HG03060 (cell line): ENCODE measurements around the gene MTIF3.
"Not testable (repeated sequence)": the region's sequence is repeated elsewhere in the genome, so short reads cannot be mapped to it uniquely, and the experiment has no call there.

ENCODE experiments used
- ATAC-seq: cut with Tn5 transposase; IDR thresholded peaks from one replicate; pipeline ENCODE4 v1.9.1; 2021; ENCODE audit warnings: low read depth, moderate number of reproducible peaks; ENCODE audit not compliant: unreplicated experiment

Gene MTIF3

DNA sequence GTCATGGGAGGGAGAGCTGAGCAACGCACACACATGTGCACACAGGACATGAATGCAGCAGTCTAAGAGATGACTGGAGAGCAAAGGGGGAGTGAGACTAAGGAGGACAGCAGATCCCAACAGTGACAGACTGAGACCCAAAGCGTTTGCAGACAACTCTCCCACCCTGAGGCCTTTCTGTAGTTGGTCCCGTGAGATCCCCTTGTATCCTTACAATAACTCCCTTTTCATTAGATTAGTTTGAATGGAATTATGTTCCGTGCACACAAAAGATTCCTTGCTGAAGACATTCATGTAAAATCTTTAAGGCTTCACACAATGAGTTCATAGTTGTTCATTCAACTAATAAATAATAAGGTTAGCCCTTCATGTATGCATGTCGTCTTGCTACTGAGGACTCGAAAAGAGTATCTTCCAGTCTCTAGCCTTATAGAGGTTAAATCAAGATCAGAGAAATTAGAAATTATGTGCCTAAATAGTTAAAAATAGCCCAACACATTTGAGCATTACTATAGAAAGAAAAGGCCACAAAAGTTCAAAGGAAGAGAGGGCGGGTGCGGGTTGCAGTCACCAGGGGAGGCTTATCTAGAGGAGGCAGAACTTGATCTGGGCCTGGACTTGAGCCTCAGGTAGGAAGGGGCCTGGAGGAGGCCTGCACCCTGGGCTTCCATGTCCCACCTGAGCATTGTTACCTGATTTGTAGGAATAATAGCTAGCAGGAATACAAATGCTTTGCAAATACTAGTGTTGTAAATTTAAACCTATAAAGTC is 29.1 kb downstream of the MTIF3 start:
- no peak for ATAC-seq

DNA sequence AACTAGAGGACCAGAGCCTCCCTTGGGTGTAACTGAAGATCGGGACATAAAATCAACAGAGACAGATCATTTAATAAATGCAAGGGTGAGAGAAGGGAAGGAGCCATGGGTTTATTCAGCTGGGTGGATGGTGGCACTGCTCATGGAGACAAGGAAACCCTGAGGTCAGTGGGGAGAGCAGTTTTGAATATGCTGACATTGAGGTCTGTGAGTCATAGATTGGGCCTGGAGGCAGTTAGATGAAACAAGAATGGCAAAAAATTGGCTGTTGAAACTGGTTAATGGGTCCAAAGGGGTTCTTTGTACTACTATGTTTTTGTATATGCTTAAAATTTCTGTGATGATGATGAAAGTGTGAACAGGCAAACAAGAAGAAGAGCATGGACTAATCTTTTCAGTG is 31.0 kb downstream of the MTIF3 start:
- ATAC-seq = no peak

DNA sequence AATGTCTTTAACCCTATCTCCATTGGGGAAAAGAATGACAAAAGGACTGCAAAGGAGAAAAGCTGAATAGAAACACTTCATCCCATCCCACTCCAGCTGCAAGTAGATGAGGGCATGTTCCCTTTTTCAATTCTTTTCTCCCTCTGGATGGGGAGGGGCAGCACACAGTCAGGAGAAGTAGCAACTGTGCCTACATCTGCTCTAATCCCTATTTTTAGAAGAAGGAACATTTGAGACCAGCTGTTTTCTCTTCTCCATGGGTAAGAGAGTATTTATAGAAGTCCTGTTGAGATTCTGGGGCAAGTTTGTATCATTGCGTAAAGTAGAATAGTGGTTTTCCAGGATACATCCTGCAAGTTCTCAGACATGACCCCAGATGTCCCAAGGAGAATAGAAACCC is 35.2 kb downstream of the MTIF3 start:
- no peak for ATAC-seq

DNA sequence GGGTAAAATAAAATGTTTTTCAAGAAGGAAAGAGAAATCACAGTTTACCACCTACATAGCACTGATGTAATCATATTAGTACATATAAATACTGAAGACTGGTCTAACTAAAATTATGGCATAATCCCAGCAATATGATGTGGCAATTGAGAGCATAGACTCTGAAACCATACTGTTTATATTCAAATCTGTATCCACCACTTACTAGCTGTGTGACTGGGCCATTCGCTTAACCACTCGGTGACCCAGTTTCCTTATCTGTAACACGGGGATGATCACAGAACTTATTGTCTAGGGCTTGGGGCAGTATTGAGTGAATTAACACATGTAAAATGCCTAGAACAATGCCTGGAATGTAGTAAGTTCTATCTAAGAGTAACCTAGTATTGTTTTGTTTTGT is 39.0 kb downstream of the MTIF3 start:
- no peak for ATAC-seq

DNA sequence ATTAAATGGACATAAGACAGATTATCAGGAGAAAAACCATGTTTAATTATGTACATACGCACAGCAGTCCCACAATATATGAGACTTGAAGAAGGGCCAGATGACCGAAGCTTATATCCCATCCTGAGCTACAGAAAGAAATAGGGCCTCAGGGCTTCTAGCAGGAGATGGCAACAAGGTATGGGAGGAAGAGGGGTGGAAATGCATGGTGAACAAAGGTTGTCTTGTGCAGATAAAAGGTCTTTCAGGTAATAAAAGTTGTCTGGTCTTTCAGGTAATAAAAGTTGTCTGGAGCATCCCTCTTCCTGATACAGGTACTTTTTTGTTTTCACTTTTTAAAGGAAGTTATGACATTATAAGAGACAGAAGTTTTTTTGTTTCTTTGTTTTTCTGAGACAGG is 41.4 kb downstream of the MTIF3 start:
- no peak for ATAC-seq

DNA sequence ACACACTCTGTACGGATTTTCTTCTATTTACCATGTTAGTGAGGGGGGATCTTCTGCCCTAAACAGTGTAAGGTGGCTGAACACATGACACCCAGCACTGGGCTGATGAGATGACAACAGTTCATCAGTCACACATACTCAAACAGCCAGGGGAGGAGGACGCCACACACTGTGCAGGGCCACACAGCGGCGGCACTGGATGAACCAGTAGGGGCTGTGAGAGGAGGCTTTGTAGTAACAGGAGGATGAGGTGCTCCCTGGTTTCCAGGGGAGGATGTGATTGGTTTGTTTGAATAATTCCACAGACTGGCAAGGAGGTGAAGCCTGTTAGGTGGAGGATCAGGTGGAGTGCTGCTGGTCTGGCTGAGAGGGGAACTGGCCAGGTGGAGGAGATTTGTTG is 42.3 kb downstream of the MTIF3 start:
- no peak for ATAC-seq

DNA sequence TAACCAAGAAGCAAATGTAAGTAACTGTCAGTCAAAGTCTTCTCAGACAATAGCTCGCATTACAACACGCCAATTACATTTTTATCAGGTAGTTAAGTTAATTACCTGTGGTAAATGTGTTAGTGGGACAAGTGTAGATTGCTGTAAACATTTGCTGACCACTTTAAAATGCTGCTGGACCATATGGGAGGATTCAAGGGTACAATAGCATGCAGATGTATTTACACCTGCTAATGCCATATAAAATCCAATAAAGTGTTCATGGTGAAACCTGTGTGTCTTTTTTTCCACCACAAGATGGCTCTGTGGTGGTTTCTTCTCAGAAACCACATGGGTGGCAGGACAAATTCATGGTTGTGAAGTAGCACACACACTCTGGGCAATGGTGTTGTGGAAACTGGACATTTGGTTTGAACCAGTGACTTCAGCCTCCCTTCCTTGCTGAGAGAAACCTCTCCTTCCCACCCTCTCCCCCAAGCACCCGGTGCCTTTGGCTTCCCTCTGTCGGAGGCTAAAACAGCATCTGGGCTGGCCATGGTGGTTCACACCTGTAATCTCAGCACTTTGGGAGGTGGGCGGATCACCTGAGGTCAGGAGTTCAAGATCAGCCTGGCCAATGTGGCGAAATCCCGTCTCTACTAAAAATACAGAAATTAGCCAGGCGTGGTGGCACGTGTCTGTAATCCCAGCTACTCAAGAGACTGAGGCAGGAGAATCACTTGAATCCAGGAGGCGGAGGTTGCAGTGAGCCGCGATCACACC is 44.0 kb downstream of the MTIF3 start:
- no peak for ATAC-seq

DNA sequence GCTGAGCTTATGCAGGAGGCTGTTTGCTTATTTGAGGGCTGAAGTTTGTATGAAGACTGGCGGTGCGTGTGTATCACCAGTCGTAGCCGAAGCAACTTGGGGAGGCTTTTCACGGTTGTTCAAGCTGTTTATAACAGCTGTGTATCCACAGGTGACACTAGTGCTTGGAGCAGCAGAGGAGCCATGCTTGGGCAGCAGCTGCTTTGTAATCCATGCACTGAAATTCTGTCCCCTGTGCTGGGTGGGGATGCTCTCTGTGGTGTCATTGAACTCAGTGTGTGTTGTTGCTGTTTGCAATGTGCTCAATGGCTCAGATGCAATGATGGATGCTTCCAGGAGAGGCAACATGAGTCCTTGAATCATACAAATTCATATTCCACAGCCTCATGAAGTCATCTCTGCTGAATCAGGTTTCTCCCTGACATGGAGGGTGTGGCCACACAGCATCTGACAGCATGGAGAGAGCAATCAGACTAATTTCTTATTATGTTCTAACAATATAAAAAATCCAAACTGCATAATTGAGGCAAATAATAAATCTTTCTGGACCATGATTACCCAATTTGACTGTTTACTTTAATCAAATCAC is 44.7 kb downstream of the MTIF3 start:
- no peak for ATAC-seq

DNA sequence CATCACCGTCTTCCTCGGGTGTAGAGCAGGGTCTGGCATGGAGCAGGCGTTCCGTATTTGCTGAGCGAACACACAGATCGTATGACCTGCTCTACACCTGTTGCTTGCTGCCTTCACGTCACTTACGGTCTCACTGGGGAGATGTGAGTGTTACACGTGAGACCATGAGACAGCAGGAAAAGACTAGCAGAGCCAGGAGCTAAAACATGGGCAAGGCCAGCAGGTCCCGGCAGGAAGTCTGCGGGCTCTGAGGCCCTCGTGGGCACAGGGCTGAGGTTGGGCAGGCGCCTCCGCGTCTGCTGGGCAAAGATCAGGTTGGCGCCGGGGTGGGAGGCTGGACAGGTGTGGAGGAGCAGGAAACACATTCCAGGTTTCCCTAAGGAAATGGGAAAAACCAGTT is 45.7 kb downstream of the MTIF3 start:
- ATAC-seq = no peak

DNA sequence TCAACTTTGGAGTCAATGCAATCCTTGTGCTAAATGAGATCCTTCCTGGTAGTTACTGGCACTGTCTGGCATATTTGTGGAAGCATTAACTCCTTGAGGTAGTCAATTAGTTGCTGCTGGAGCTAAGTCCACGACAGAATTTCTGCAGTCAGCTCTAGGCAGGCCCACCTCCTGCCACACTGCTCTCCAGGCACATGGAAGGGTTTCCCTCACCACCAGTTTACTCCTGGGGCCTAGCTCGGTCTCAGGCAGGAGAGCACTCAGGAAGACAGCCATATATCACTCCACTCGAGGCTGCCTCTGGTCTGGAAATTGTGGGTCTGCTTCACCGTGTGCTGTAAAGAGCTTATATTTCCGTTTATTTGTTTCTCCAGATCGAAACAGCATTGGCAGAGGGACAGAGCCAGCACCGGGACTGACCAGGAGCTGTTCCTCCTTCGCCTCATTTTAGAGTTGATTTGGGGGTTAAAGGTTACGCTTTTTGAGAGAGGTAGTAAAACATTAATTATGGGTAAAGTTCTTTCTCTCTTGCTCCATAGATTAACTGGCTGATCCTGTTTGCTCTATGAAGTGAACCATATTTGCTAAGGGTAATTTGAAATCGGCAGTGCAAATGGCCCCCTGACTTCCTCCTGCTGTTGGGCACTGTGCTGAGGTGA is 46.5 kb downstream of the MTIF3 start:
- ATAC-seq = no peak

DNA sequence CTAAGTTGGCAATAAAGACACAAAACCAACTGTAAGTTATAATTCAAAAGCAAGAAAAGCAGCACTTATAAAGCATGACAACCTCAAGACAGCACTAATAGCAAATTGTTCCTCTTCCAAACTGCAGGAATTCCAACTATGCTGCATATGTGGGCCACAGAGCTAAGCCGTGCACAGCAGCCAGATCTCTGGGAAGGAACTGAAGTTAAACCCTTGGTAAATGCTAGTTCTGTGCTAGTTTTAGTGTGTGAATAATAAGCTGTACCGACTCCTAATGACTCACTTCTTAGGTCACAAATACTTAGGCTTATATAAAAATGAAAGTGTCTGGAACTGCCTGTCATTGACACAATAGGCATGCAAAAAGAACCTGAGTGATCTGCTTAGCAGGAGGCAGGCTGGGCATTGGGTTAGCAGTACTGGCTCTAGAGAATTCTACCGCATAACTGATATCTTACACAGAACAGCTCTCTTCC is 47.1 kb downstream of the MTIF3 start:
- ATAC-seq = no peak

DNA sequence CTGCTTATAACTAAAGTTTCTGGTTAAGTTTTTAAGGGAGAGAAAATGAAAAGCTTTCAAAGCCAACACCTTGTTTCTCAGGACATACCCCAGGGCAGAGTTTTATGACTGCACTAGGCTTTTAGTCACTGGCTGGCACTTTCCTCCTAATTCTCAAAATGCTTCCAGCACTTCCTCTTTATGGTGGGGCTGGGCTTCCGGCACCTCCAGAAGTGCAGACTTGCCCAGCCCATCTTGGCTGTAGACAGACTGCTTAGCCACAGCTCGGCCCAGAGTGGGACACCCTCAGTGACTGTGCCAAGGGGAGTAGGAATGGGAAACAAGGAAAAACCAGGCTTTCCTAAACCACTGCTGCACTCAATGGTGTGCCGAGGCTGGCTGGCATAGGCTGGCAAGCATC is 49.2 kb downstream of the MTIF3 start:
- no peak for ATAC-seq

DNA sequence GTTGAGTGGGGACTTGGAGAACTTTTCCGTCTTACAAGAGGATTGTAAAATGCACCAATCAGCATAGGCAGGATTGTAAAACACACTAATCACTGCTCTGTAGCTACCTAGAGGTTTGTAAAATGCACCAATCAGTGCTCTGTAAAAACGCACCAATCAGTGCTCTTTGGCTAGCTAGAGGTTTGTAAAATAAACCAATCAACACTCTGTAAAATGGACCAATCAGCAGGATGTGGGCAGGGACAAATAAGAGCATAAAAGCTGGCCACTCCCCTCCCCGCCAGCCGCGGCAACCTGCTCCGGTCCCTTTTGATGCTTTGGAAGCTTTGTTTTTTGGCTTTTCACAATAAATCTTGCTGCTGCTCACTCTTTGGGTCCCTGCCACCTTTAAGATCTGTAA is 50.0 kb downstream of the MTIF3 start:
- ATAC-seq = not testable (repeated sequence)

DNA sequence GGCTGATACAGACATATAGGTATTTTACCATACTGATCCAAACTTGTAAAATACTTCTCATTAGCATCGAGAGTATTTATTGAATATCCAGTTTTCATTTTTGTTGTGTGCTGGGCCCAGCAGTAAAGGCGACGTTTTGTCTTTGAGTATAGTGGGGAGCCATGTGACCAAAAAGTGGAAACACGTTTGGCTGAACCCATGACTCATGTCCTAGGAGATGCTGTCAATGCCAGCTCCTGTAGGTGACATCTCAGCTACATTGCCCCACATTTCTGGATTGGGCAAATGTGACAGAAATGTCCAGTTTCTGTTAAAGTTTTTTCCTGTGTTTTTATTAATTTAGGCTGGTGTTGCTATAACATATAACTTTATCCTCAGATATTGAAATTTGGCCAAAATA is 52.0 kb downstream of the MTIF3 start:
- ATAC-seq = no peak

DNA sequence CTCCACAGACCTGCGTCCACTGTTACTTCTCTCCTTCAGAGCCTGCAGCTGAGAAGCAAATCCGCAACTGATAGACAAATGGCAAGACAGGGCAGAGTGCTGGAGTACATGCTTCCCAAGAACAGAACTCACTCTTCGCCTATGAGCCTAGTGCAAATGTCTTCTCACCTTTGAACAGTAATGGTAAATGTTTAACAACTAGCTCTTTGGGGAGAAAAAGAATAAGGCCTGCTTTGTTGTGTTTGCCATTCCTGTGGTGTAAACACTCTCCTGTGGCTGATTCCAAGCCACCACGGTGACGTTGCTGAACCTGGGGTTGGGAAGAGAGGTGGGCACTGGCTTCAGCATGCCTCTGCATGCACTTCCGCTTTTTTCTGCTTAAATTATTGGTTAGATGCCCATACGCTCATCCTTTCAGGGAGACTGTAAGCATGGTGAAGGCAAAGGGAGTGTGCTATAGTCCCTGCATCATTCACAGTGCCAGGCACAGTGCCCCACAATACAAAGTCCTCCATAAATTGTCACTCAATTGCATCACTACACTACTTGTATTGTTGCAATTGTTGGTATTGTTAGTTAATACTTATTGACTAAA is 54.0 kb downstream of the MTIF3 start:
- no peak for ATAC-seq

DNA sequence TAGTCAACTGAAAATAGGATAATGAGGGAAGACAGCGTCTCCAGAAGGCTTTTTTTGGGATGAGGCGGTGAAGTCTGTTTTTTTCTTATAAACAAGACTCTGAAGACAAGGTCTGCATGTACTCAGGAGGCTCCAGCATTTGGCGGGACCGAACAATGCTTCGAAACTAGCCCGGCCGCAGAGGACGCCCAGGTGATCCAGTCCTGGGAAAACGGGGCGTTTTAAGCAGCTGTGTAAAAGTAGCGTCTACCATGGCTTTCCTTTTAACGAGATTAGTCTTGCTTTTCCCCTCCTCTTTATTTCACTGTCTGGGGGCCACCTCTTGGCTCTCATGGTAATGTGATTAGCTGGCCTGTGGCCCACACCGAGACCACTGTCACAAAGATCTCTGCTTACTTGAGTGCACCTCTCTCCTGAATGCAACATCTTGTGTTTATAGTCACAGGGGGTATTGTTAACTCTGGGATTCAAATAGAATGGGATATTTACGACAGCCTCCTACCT is 55.3 kb downstream of the MTIF3 start:
- no peak for ATAC-seq

DNA sequence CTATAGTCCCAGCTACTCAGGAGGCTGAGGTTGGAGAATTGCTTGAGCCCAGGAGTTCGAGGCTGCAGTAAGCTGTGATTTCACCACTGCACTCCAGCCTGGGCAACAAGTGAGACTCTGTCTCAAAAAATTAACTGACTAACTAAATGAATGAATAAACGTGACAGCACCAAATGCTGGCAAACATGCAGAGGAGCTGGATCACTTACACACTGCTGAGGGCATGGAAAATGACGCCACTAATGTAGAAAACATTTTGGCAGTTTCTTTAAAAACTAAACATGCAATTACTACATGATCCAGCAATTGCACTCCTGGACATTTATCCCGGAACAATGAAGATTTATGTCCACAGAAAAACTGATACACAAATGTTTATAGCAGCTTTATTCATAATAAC is 57.3 kb downstream of the MTIF3 start:
- ATAC-seq = no peak

DNA sequence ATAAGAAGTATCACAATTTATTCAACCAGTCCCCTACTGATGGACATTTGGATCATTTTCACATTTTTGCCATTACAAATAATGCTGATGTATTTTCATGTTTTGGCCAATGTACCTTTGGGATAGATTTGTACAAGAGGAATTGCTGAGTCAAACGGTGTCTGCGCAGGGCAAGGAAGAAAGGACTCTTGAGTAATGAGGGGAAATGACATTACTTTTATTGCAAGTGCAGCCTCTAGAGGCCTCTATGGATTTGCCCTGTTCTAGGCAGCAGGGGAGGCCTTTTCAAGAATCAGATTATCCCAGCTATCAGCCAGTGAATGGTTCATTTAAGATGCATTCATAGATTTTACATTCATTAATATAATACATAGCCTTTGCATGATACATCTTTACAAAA is 58.9 kb downstream of the MTIF3 start:
- no peak for ATAC-seq

DNA sequence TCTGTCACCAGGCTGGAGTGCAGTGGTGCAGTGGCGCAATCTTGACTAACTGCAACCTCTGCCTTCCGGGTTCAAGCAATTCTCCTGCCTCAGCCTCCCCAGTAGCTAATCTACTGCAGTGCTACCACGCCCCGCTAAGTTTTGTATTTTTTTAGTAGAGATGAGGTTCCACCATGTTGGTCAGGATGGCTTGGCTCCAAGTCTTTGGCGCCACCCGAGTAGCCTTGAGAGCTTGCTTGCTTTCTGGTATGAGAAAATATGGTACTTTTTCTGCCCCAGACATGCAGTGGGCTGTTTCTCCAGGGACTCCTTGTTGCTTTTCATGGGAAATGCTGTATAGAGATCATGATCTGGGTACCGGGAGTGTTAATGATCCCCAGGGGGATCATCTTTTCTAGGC is 60.5 kb downstream of the MTIF3 start:
- no peak for ATAC-seq

DNA sequence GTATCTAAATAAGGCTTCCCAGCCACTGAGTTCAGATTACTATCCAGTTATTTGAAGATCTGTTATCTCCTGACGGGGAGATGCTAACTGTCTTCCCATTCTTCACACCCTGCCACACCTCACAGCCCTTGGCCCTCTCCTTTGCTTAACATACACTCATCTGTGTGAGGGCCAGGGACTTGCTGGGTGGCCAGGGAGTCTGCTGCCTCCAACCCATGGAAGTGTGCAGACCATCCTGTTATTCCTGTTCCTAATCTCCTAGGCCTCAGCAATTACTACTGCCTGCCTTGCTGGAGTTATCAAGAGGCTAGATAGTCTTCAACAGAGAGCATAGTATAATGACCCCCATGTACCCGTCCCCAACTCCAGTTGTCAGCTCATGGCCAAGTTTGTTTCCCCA is 62.1 kb downstream of the MTIF3 start:
- no peak for ATAC-seq
